Measurements from ENCODE around the gene SMIM3.

Gene SMIM3

DNA sequence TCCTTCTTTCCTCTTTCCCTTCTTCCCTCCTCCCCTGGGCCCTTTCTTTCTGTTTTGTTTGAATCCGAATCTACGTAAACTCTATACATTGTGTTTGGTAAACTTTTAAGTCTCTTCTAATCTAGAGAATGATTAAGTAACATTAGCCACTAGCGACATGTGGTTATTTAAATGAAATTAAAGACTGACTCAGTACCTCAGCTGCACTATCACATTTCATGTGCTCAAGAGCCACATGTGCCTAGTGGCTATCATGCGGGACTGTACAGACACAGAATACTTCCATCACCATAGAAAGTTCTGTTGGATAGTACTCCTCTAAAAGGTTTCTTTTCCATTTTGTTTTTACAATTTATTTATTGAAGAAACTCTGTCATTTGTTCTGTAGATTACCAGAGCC lies 48.7 kb upstream of the SMIM3 start:
- TF ChIP-seq ZNF514 (tag by site-specific recombination; IDR thresholded peaks at IDR 0.05), result no peak
- TF ChIP-seq ZNF19 (tag by site-specific recombination; IDR thresholded peaks at IDR 0.05; ENCODE audit: low read depth), result no peak
- no peak for TF ChIP-seq ZNF202 (tag by site-specific recombination; IDR thresholded peaks at IDR 0.05; ENCODE audit: borderline replicate concordance)
- TF ChIP-seq ZNF664 (tag by site-specific recombination; IDR thresholded peaks at IDR 0.05), result no peak
- TF ChIP-seq ZNF404 (tag by site-specific recombination; IDR thresholded peaks at IDR 0.05), result no peak
- TF ChIP-seq, protein P1, sequence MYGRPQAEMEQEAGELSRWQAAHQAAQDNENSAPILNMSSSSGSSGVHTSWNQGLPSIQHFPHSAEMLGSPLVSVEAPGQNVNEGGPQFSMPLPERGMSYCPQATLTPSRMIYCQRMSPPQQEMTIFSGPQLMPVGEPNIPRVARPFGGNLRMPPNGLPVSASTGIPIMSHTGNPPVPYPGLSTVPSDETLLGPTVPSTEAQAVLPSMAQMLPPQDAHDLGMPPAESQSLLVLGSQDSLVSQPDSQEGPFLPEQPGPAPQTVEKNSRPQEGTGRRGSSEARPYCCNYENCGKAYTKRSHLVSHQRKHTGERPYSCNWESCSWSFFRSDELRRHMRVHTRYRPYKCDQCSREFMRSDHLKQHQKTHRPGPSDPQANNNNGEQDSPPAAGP (tag by site-specific recombination; IDR thresholded peaks at IDR 0.05), result no peak
- ChIA-PET CTCF (no interaction called here), POLR2A (no interaction called here)
- H3K36me3 ChIP-seq (ENCODE audit: control insufficient read depth in 2 of 2, insufficient read depth in 1 of 2, low read length in 2 of 2), result peaks cover 47 to 80% of the 10 kb centered on the region in 2 experiments
- no peaks in the 10 kb centered on the region for H3K4me1 ChIP-seq (ENCODE audit: control insufficient read depth, insufficient read depth, low read length)
- no peak overlapping the region for H3K27ac ChIP-seq (ENCODE audit: extremely low read depth, low read depth, low read length)
- H3K4me3 ChIP-seq (ENCODE audit: low read depth, low read length), result no peak overlapping the region
- H3K9me3 ChIP-seq (ENCODE audit: control insufficient read depth, insufficient read depth, low read depth, low read length), result no peaks in the 10 kb centered on the region

DNA sequence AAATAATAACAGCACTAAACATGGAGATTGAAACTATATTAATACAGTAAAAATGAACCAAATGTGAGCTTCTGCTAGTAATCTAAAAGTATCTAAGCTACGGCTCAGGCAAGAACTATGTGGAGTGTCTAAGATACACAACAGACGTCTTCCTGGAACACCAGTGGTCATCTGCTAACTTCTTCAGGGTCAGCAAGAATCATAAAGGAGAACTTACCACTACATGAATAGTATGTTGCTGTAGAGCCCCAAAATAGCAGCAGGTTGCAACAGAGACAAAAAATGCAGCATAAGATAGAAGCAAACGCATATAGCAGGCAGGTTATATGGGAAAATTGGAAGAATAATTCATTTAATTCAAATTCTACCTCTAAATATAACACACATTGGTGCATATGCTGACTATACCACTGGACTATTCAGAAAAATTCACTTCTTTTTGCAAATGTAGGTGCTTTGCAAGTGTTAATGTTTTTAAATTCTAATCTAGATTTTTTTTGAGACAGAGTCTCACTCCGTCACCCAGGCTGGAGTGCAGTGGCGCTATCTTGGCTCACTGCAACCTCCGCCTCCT lies 46.8 kb upstream of the SMIM3 start:
- ChIA-PET POLR2A (interaction anchor here (1.1 kb wide), 2 partner anchors 26 to 31 kb away, joined by 3 to 4 read pairs; partner anchors contain the start of gene RBM22), CTCF (interaction anchor here (0.7 to 0.8 kb wide), 2 partner anchors 9 to 428 kb away, joined by 3 to 4 read pairs; no protein-coding TSS in a partner anchor)
- Histone ChIP-seq H3K4me1 (ENCODE audit: control insufficient read depth, insufficient read depth, low read length) (no peaks in the 10 kb centered on the region), H3K36me3 (ENCODE audit: control insufficient read depth in 2 of 2, insufficient read depth in 1 of 2, low read length in 2 of 2) (peaks cover 46 to 81% of the 10 kb centered on the region in 2 experiments), H3K27ac (ENCODE audit: extremely low read depth, low read depth, low read length) (no peak overlapping the region), H3K9me3 (ENCODE audit: control insufficient read depth, insufficient read depth, low read depth, low read length) (no peaks in the 10 kb centered on the region; the same call in 1 of the 2 replicates), H3K4me3 (ENCODE audit: low read depth, low read length) (no peak overlapping the region)
- TF ChIP-seq ZNF146 (tag by site-specific recombination; IDR thresholded peaks at IDR 0.05) (no peak), CTCF (tag by site-specific recombination; IDR thresholded peaks at IDR 0.05) (no peak), ZNF626 (tag by site-specific recombination; IDR thresholded peaks at IDR 0.05) (no peak), ZNF324 (tag by site-specific recombination; IDR thresholded peaks at IDR 0.05) (no peak), ZFP41 (tag by site-specific recombination; IDR thresholded peaks at IDR 0.05; ENCODE audit: borderline replicate concordance) (no peak), ATF2 (tag by site-specific recombination; IDR thresholded peaks at IDR 0.05; ENCODE audit: low read depth) (no peak), GFI1B (tag by site-specific recombination; IDR thresholded peaks at IDR 0.05) (no peak), ZBTB8A (tag by site-specific recombination; IDR thresholded peaks at IDR 0.05) (no peak), ZNF843 (tag by site-specific recombination; IDR thresholded peaks at IDR 0.05) (no peak), ZXDB (tag by site-specific recombination; IDR thresholded peaks at IDR 0.05) (no peak), ZNF354C (tag by site-specific recombination; IDR thresholded peaks at IDR 0.05; ENCODE audit: borderline replicate concordance, low read depth) (no peak), ZBTB20 (tag by site-specific recombination; IDR thresholded peaks at IDR 0.05) (no peak), ZNF561 (tag by site-specific recombination; IDR thresholded peaks at IDR 0.05; ENCODE audit: borderline replicate concordance) (no peak), ZNF239 (tag by site-specific recombination; IDR thresholded peaks at IDR 0.05) (no peak), RBAK (tag by site-specific recombination; IDR thresholded peaks at IDR 0.05) (no peak), ZNF785 (tag by site-specific recombination; IDR thresholded peaks at IDR 0.05) (no peak), ZNF423 (tag by site-specific recombination; IDR thresholded peaks at IDR 0.05) (no peak), YY1 (tag by site-specific recombination; IDR thresholded peaks at IDR 0.05) (no peak)
- TF ChIP-seq, protein P2, sequence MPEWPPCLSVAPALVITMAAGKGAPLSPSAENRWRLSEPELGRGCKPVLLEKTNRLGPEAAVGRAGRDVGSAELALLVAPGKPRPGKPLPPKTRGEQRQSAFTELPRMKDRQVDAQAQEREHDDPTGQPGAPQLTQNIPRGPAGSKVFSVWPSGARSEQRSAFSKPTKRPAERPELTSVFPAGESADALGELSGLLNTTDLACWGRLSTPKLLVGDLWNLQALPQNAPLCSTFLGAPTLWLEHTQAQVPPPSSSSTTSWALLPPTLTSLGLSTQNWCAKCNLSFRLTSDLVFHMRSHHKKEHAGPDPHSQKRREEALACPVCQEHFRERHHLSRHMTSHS (tag by site-specific recombination; IDR thresholded peaks at IDR 0.05), result no peak
